Embryonic facial prominence (tissue), 1 donor: Measurements from ENCODE around the gene KRT35.

Experiments used
- DNase-seq: peaks from one replicate; pipeline ENCODE4 v3.0.0-alpha.2; 2016; ENCODE audit errors: extremely low spot score

Gene KRT35

GRCh38 chr17:41489531-41489930, 8.6 kb upstream of the KRT35 start, which contains the start of gene KRT36:
Gene KRT36 (minus strand): TSS chr17:41489910. CDS start chr17:41489864, 46 bp downstream.
- DNase-seq, result no peak

- DNase-seq, result no peak
Measured at GRCh38 chr17:41486809-41487530, 6.0 kb upstream of the KRT35 start.

- DNase-seq, result no peak
Measured at GRCh38 chr17:41486316-41486715, 5.4 kb upstream of the KRT35 start.

- DNase-seq, result no peak
Measured at GRCh38 chr17:41484920-41485904, 4.3 kb upstream of the KRT35 start.

GRCh38 chr17:41483991-41484826, 3.3 kb upstream of the KRT35 start:
- DNase-seq, result no peak

GRCh38 chr17:41483531-41483930, 2.6 kb upstream of the KRT35 start:
- no peak for DNase-seq

GRCh38 chr17:41480581-41480980, 370 bp downstream of the KRT35 start:
- DNase-seq, result no peak

GRCh38 chr17:41480136-41480535, 815 bp downstream of the KRT35 start:
- DNase-seq, result no peak

GRCh38 chr17:41478237-41478636, 2.7 kb downstream of the KRT35 start:
- no peak for DNase-seq

- DNase-seq, result no peak
Measured at GRCh38 chr17:41476866-41477815, 3.8 kb downstream of the KRT35 start.

- no peak for DNase-seq
Measured at GRCh38 chr17:41475421-41475820, 5.5 kb downstream of the KRT35 start.

GRCh38 chr17:41474863-41475262, 6.1 kb downstream of the KRT35 start:
- no peak for DNase-seq

- no peak for DNase-seq
Measured at GRCh38 chr17:41468346-41468745, 12.6 kb downstream of the KRT35 start.

- DNase-seq, result no peak
Measured at GRCh38 chr17:41467561-41467960, 13.4 kb downstream of the KRT35 start.

GRCh38 chr17:41466988-41467387, 14.0 kb downstream of the KRT35 start, which contains the start of gene KRT32:
Gene KRT32 (minus strand): TSS chr17:41467386. CDS start chr17:41467325, 61 bp downstream.
- no peak for DNase-seq

- DNase-seq, result no peak
Measured at GRCh38 chr17:41464682-41465081, 16.3 kb downstream of the KRT35 start.

GRCh38 chr17:41464173-41464572, 16.8 kb downstream of the KRT35 start:
- DNase-seq, result no peak

GRCh38 chr17:41463746-41464145, 17.2 kb downstream of the KRT35 start:
- DNase-seq, result no peak

- no peak for DNase-seq
Measured at GRCh38 chr17:41462705-41463104, 18.2 kb downstream of the KRT35 start.

- no peak for DNase-seq
Measured at GRCh38 chr17:41457676-41458075, 23.3 kb downstream of the KRT35 start.

- no peak for DNase-seq
Measured at GRCh38 chr17:41456204-41456603, 24.7 kb downstream of the KRT35 start.
